ENCODE data around the gene MYO1D. TPM values are rescaled to one million over a fixed set of nuclear protein-coding genes. Genes with fewer than 3 reads are reported as not detected.

MYO1D gene
- total and polyA plus RNA-seq, 2 donors (not counting 1 experiment from before 2014, with no cell fraction given) = 5.4 to 26.7 TPM

- Mint-ChIP-seq H3K9me3 (ENCODE audit: insufficient read depth) (peaks cover 4% of the 10 kb centered on the region), H3K27ac (no peak overlapping the region), H3K27me3 (no peaks in the 10 kb centered on the region), H3K4me3 (no peak overlapping the region), H3K4me1 (no peaks in the 10 kb centered on the region)
- WGBS (ENCODE audit: insufficient coverage) = 93% methylated on average over 2 of the region's 2 CpGs
- no peaks in the 10 kb centered on the region for H3K27me3 ChIP-seq (replicated peaks in 1 of 4; ENCODE audit: control extremely low read depth in 1 of 4, control insufficient read depth in 3 of 4, insufficient read depth in 4 of 4, low read length in 3 of 4)
- no peaks in the 10 kb centered on the region for H3K79me2 ChIP-seq (ENCODE audit: control insufficient read depth, insufficient read depth, low read length)
- H3K9me3 ChIP-seq (ENCODE audit: control extremely low read depth in 1 of 3, control insufficient read depth in 2 of 3, insufficient read depth in 1 of 3, low read length in 2 of 3) = peaks cover 0 to 17% (median 7%) of the 10 kb centered on the region in 3 donors
- H2AFZ ChIP-seq (ENCODE audit: insufficient read depth, low read depth, low read length, poor library complexity, severe bottlenecking) = no peak overlapping the region
- POLR2A ChIA-PET = no interaction called here
- no peaks in the 10 kb centered on the region for H3K36me3 ChIP-seq (replicated peaks in 1 of 2; ENCODE audit: control extremely low read depth in 1 of 2, control insufficient read depth in 1 of 2, extremely low read depth in 1 of 2, insufficient read depth in 2 of 2, low read length in 1 of 2)
- H3K4me3 ChIP-seq (ENCODE audit: control extremely low read depth in 1 of 5, extremely low read depth in 1 of 5, insufficient read depth in 1 of 5, low read depth in 2 of 5, low read length in 4 of 5) = no peak overlapping the region
- DNase-seq (no peak), ATAC-seq (ENCODE audit: low read depth) (no peak)
- no peak overlapping the region for H3K9ac ChIP-seq (ENCODE audit: low read length)
- intact Hi-C loops (cut with micrococcal nuclease) = no loop called here
- TF ChIP-seq CTCF (IDR thresholded peaks at IDR 0.05) (no peak), EZH2 (IDR thresholded peaks at IDR 0.05; ENCODE audit: borderline replicate concordance, insufficient read depth, low read depth, low read length, poor library complexity, severe bottlenecking) (no peak)
- H3K27ac ChIP-seq (ENCODE audit: low read length in 2 of 2) = no peak overlapping the region
- H3K4me2 ChIP-seq (replicated peaks; ENCODE audit: low read depth, low read length, poor library complexity, severe bottlenecking) = no peak overlapping the region
- CTCF ChIA-PET = interaction anchor here (1.4 kb wide), 1 partner anchor 56 kb away, joined by 3 read pairs; no protein-coding TSS in a partner anchor
- H4K20me1 ChIP-seq (ENCODE audit: control insufficient read depth, insufficient read depth, low read length, poor library complexity, severe bottlenecking) = no peaks in the 10 kb centered on the region
- no peaks in the 10 kb centered on the region for H3K4me1 ChIP-seq (ENCODE audit: control insufficient read depth in 2 of 2, insufficient read depth in 2 of 2, low read length in 2 of 2)
Observed at GRCh38 chr17:32732296-32732642, 144.7 kb downstream of the MYO1D start.

DNA sequence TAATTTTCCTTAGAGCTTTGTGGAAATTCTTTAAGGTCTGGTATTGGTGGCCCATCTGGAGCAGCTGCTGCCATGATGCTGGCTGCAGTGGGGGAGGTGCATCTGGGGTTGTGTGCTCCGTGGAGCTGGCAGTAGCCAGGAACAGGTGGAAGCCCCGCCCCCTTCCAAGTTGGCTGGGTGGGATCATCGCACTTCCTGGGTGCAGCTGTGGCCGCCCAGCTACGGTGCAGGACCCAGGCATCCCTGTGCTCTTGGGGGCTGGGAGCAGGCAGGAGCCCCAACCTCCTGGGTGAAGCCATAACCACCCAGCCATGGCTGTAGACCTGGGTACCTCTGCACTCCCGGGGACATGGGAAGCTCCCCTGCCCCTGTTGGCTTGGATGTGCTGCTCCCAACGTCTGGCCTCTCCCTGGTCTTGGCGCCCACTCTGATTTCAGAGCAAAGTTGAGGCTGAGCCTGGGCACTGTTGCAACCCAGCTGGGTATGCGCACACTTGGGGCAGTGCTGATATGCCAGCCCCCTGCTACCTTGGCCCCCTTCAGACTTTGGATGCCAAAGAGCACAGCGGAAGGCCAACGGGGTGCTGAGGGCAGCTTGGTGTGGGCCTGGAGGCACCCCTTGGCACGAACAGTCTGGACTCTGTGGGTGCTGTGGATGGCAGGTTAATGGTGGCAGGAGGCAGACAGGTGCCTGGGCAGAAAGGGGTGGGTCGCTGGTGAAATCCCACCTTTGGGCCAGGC is 145.2 kb downstream of the MYO1D start:
- Histone ChIP-seq H3K4me2 (replicated peaks; ENCODE audit: low read depth, low read length, poor library complexity, severe bottlenecking) (no peak overlapping the region), H3K79me2 (ENCODE audit: control insufficient read depth, insufficient read depth, low read length) (no peaks in the 10 kb centered on the region), H2AFZ (ENCODE audit: insufficient read depth, low read depth, low read length, poor library complexity, severe bottlenecking) (no peak overlapping the region), H3K27me3 (replicated peaks in 1 of 4; ENCODE audit: control extremely low read depth in 1 of 4, control insufficient read depth in 3 of 4, insufficient read depth in 4 of 4, low read length in 3 of 4) (no peaks in the 10 kb centered on the region), H3K9ac (ENCODE audit: low read length) (no peak overlapping the region), H3K27ac (ENCODE audit: low read length in 2 of 2) (no peak overlapping the region), H3K4me1 (ENCODE audit: control insufficient read depth in 2 of 2, insufficient read depth in 2 of 2, low read length in 2 of 2) (no peaks in the 10 kb centered on the region), H3K36me3 (replicated peaks in 1 of 2; ENCODE audit: control extremely low read depth in 1 of 2, control insufficient read depth in 1 of 2, extremely low read depth in 1 of 2, insufficient read depth in 2 of 2, low read length in 1 of 2) (no peaks in the 10 kb centered on the region), H3K9me3 (ENCODE audit: control extremely low read depth in 1 of 3, control insufficient read depth in 2 of 3, insufficient read depth in 1 of 3, low read length in 2 of 3) (peaks cover 0 to 17% (median 7%) of the 10 kb centered on the region in 3 donors), H4K20me1 (ENCODE audit: control insufficient read depth, insufficient read depth, low read length, poor library complexity, severe bottlenecking) (no peaks in the 10 kb centered on the region), H3K4me3 (ENCODE audit: control extremely low read depth in 1 of 5, extremely low read depth in 1 of 5, insufficient read depth in 1 of 5, low read depth in 2 of 5, low read length in 4 of 5) (no peak overlapping the region)
- no peaks in the 10 kb centered on the region for H3K27me3 Mint-ChIP-seq
- H3K4me1 Mint-ChIP-seq = no peaks in the 10 kb centered on the region
- ChIA-PET POLR2A (no interaction called here), CTCF (interaction anchor here (1.4 kb wide), 1 partner anchor 56 kb away, joined by 3 read pairs; no protein-coding TSS in a partner anchor)
- DNase-seq (peak; percentile 9), ATAC-seq (ENCODE audit: low read depth) (no peak)
- no peak for TF ChIP-seq EZH2 (IDR thresholded peaks at IDR 0.05; ENCODE audit: borderline replicate concordance, insufficient read depth, low read depth, low read length, poor library complexity, severe bottlenecking)
- no peak for TF ChIP-seq CTCF (IDR thresholded peaks at IDR 0.05)
- no peak overlapping the region for H3K27ac Mint-ChIP-seq
- 98% methylated on average over 13 of the region's 13 CpGs for WGBS (ENCODE audit: insufficient coverage)
- intact Hi-C loops (cut with micrococcal nuclease) = no loop called here
- H3K9me3 Mint-ChIP-seq (ENCODE audit: insufficient read depth) = peaks cover 4% of the 10 kb centered on the region
- H3K4me3 Mint-ChIP-seq = no peak overlapping the region
